ENCODE results near the gene STX11.
"Not testable (repeated sequence)": the region's sequence is repeated elsewhere in the genome, so short reads cannot be mapped to it uniquely, and the experiment has no call there.

STX11 gene

DNA sequence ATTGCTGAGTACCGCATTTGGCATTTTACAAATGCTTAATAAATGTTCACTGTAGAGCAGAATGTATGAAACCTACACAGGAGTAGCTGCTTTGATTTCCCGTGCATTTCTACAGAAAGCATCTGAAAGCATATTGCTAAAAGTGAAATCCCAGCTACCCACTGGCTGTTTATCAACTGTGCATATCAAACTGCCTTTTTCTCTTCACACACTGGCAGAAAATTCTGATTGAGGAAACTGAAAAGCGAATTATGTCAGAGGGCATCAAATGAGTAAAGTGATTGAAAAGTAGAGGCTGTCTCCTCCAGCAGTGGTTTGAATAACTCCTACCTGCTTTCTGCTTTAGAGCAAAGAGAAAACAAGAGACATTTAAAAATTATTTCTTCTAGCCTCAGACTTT lies 28.0 kb downstream of the STX11 start:
- DNase-seq: no peak

DNA sequence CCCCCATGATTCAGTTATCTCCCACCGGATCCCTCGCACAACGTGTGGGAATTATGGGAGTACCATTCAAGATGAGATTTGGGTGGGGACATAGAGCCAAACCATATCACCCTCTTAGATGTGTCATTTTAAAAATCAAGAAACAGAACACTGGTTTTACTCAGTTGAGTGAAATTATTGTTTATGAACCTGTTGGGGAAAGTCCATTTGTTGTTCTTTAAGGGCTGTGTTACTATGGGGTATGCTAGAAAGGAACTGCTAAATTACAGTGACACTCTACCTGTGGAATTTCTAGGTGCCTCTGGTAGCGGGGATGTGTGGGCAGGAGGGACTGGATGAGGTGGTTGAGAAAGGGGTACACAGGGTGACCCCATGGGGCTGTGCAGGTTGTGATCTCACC lies 28.9 kb downstream of the STX11 start:
- no peak for DNase-seq

GRCh38 chr6:144179828-144180227 lies 29.5 kb downstream of the STX11 start:
- DNase-seq: no peak

- DNase-seq: peak in 1 of 2 donors; percentile 31
Measured at GRCh38 chr6:144180354-144180753, 30.0 kb downstream of the STX11 start.

GRCh38 chr6:144181639-144182038 lies 31.3 kb downstream of the STX11 start:
- no peak for DNase-seq

GRCh38 chr6:144184186-144184585 lies 33.9 kb downstream of the STX11 start:
- not testable (repeated sequence) for DNase-seq

GRCh38 chr6:144185133-144185836 lies 35.0 kb downstream of the STX11 start:
- DNase-seq: no peak

DNA sequence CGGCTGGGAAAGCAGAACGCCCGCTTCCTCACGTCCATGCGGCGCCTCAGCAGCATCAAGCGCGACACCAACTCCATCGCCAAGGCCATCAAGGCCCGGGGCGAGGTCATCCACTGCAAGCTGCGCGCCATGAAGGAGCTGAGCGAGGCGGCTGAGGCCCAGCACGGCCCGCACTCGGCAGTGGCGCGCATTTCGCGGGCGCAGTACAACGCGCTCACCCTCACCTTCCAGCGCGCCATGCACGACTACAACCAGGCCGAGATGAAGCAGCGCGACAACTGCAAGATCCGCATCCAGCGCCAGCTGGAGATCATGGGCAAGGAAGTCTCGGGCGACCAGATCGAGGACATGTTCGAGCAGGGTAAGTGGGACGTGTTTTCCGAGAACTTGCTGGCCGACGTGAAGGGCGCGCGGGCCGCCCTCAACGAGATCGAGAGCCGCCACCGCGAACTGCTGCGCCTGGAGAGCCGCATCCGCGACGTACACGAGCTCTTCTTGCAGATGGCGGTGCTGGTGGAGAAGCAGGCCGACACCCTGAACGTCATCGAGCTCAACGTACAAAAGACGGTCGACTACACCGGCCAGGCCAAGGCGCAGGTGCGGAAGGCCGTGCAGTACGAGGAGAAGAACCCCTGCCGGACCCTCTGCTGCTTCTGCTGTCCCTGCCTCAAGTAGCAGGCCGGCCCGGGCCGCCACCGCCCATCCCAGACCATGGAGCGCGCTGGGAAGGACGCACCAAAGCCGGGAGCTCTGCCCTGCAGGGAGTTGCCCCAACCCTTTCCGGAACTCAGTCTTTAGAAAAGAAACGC lies 36.7 kb downstream of the STX11 start:
- no peak for DNase-seq

DNA sequence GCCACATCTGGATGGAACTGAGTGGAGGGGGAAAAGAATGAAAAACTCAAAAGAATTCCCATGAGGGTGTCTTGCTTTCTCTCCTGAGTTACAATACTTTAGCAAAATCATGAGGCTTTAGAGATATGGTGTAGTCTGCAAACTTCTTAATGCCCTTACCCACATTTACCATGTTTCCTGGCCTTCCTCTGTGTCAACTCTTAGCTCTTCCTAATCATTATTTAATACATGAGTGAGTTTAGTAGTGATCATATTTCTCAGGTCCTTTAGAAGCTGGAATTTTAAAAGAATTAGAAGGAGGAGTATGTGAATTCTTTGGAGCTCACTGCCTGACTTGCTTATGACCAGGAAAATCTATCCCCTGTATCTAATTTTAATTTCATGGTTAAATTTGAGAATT lies 39.0 kb downstream of the STX11 start:
- DNase-seq: no peak

DNA sequence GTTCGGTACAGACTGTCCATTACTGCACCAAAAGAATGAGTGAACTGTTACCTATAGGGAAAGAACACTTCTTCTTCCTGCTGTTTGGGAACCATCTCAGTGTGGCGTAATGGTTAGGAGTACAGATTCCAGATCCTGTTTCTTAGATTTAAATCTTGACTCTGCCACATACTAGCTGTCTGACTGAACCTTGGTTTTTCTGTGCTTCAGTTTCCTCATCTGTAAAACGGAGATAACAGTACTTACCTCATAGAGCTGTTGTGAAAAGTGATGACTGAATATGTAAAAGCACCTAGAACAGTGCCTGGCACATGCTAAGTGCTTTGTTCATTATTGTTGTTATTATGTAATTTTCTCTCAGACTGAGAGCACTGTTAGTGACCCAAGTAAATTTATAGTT lies 39.8 kb downstream of the STX11 start:
- DNase-seq: no peak

DNA sequence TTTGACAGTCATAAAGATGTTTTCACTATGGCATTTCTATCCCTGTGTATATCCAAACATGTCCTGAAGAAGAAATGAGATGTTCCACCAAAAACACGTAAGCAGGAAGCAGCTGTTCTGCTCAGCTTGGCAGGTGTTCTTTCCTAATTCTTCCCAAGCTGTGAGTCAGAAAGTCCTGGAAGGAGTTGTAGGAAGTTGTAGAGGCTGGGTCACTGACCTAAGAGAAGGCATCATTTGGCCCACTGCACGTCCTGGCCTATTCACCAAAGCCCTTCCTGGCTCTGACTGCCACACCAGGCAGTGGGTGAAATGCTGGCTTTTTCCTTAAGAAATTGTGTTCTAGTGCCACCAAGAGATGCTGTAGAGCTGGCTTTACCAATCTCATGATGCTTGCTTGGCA lies 40.3 kb downstream of the STX11 start:
- DNase-seq: no peak

DNA sequence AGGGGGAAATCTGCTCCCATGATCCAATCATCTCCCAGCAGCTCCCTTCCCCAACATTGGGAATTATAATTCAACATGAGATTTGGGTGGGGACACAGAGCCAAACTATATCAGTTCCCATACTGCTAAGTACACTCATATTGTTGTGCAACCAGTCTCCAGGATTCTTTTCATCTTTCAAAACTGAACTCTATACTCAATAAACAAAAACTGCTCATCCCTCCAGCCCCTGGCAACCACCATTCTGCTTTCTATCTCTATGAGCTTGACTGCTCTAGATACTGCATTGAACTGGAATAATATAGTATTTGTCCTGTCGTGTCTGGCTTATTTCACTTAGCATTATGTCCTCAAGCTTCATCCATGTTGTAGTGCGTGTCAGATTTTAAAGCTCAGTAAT lies 42.9 kb downstream of the STX11 start:
- DNase-seq: no peak

DNA sequence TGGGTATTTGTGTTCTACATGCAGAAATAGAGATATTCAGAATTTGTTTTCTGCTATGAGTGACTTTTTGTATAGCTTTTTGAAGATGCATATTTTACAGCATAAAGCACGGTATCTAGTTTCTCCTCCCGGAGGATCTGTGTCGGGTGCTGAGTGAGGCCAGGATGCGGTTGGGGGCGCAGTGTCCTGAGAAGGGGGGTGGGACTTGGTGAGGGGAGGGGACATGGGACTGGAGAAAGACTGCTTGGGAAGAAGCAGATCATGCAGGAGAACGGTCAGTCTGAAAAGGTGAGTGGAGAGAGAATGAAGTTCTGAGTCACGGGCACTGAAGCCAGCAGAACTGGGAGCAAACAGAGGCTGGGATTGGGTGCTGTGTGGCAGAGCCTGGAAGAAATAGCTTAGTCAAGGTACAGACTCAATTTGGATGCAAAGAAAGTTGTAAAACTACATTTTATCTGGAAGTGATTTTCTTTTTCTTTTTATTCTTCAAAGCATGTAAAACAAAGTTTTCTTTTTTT lies 44.0 kb downstream of the STX11 start:
- no peak for DNase-seq

GRCh38 chr6:144195671-144196270 lies 45.5 kb downstream of the STX11 start:
- no peak for DNase-seq

DNA sequence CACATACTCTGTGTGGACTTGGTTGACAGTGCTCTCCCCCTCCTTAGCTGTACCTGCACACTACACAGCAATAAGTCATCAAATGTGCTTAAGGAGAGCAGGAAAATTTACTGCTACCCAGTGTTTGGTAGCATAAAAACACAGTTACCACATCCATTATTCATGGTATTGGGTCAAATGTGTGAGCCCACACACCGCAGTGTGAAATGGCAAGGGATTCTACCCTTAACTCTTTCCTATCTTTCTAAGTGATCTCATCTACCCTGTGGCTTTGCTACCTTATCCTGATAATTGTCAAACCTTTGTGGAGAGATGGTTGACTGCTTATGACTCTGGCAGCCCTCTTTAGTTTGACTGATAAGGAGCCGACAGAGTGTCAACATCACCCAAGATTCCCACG lies 47.6 kb downstream of the STX11 start:
- no peak for DNase-seq

GRCh38 chr6:144202879-144203468 lies 52.7 kb downstream of the STX11 start:
- DNase-seq: no peak

DNA sequence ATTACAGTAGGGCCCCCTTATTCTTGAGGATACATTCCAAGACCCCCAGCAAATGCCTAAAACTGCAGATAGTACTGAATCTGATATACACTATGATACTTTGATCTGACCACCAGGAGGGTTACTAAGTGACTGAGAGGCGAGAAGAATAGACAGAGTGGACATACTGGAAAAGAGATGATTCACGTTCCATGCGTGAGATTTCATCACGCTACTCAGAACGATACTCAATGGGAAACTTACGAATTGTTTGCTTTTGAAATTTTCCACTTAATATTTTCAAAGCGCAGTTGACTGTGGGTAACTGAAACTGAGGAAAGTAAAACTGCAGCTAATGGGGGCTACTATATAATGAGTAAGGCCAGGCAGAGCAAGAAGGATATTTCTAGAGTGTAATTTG lies 60.8 kb downstream of the STX11 start:
- no peak for DNase-seq

DNA sequence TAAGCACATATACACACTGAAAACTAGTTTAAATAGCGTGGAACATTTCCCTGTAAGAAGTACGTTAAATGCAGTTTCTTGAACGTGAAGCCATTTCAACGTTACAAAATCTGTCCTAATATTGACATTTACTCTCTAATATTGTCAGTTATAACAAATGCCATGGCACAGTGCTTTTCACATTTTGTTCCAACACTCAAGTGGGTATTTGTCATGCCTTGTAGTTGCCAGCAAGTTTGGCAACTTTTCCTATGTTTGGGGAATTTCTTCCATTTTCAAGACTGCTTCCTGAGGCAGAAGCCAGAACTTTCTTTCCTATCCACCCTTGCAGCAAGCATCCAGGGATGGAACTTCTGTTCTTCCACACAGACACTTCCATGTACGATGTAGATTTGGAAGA lies 63.0 kb downstream of the STX11 start:
- no peak for DNase-seq

GRCh38 chr6:144214029-144214428 lies 63.7 kb downstream of the STX11 start:
- no peak for DNase-seq

- DNase-seq: no peak
Measured at GRCh38 chr6:144214622-144215401, 64.5 kb downstream of the STX11 start.

DNA sequence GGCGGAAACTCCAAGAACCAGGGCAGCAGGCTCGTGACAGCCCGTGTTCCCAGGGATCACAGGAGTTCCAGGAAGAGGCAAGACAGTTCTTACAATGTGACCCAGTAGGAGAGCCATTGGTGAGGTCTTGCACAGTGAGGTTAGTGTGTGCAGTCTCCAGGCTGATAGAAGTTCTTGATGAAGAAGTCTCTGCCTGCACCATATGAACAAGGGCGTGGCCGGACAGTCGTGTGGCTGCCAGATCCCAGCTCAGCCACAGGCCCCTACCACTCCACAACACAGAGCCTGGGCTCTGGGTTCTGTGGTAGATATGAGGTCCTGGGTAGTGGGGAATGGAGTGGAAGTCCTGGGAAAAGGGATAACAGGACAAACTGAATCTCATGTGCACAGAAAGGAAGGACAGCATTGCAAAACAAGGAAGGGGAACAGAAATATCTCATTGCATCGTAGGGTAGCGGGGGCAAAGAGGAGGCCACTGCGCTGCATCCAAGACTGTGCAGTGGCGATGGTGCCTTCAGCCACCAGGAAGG lies 65.2 kb downstream of the STX11 start:
- DNase-seq: peak in 1 of 2 donors; percentile 38

- peak; percentile 97 to 99 for DNase-seq
Measured at GRCh38 chr6:144215932-144216667, 65.8 kb downstream of the STX11 start.

Data from bone marrow (tissue), 2 donors.